ENCODE data around the gene CCDC102A.
A peak's percentile ranks its signal among the peaks of the same experiment; 100 is the strongest.

CCDC102A gene

DNA sequence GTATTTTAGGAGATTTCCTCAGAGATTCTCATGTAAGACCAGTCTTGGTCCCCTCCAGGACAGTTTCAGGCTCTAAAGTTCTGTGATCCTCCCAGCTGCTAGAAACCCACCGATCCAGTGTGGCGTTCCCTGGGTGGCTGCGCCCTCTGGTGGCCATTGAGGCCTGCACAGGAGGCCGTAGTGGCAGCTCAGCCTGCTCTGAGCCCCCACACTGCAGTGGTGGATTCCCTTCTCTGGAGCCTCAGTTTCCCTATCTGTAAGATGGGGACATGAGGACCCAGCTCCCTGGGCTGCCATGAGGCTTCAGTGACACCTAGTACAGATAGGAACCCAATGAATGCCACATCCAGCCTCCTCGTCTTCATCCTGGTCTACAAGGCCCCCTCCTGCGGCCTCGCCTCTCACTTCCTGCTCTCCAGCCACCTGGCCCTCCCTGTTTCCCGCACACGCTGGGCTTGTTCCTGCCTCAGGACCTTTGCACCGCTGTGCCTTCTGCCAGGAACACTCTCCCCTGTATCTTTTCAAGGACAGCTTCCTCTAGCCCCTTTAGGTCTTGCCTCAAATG, 16.5 kb downstream of the CCDC102A start:
- DNase-seq (ENCODE audit: low spot score), result peak; percentile 92

DNA sequence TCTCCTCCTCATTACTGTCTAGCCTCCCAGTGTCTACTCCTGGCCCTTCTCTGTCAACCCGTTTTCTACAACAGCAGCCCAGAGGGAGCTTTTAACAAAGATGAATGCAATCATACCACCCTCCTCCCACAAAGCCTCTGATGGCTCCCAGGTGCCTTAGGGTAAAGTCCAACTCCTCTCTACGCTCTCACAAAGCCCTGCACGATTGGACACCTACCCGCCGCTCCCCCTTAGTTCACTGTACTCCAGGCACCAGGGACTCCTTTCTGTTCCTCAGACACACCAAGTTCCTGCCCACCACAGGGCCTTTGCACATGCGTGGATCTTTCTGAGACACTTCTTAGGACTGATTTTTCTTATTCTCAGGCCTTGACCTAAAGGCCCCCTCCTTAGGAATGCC, 17.4 kb downstream of the CCDC102A start:
- DNase-seq (ENCODE audit: low spot score), result no peak

DNA sequence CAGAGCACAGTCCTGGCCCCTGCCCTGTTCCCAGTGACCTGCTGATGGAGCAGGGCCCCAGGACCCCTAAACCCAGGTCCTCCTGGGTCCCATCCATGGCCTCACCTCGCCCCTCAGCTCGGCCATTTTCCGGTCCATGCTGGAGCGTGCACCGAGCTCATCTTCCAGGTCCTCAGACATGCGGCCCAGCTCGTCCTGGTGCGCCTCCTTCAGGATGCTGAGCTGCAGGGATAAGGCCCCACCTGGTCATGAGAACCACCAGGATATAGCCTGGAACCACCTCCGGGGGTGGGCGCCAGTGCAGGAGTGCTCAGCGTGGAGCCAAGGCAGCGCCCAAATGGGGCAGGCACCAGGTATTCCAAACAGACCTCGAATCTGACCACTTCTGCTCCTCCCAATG, 17.9 kb downstream of the CCDC102A start:
- no peak for DNase-seq (ENCODE audit: low spot score)

DNA sequence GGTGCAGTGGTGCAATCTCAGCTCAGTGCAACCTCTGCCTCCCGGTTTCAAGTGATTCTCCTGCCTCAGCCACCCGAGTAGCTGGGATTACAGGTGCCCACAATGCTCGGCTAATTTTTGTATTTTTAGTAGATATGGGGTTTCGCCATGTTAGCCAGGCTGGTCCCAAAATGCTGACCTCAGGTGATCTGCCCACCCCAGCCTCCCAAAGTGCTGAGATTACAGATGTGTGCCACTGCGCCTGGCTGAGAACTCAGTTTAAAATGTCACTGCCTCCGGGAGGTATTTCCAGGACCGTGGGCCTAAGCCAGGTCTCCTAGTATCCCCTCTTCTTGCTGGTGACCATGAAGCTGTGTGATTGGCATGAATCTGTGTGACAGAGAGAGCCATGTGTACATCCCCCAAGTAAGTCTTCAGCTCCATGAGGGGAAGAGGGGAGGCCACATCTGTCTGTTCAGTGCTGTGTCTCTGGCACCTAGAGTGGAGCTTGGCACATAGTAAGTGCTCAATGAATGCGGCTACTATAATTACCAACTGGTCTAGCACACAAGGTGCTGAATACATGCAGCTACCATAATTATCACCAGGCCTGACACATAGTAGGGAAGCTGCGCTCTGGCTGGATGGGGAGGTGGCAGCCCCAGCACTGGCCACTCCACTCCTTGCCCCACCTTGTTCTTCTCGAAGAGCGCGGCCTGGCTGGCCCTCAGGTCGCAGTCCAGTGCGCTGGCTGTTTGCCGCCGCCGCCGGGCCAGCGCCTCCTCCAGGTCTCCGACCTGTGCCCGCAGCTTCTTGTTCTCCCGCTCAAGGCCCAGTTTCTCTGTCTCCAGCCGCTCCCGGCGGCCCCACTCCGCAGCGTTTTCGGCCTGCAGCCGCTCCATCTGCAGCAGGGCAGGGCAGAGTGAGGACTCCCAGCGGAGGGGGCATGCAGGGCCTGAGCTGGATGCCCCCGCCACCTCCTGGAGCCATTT, 18.7 kb downstream of the CCDC102A start:
- no peak for DNase-seq (ENCODE audit: low spot score)

DNA sequence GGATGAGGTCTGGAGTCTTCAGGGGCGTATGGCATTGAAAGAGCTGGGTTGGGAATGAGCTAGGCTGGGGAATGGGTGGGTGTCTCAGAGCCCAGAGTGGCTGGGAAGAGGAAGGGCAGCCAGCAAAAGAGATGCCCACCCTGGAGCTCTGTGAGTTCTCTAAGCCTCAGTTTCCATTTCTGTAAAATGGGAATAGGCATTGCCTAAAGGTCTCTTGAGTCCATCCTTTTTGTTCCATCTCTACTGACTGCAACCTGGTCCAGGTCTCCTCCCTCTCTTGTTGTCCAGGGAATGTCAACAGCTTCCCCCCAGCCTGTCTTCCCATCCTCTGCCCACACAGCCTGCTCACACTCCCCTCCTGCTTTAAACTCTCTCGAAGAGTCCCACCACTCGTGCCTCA, 19.6 kb downstream of the CCDC102A start:
- DNase-seq (ENCODE audit: low spot score), result no peak

DNA sequence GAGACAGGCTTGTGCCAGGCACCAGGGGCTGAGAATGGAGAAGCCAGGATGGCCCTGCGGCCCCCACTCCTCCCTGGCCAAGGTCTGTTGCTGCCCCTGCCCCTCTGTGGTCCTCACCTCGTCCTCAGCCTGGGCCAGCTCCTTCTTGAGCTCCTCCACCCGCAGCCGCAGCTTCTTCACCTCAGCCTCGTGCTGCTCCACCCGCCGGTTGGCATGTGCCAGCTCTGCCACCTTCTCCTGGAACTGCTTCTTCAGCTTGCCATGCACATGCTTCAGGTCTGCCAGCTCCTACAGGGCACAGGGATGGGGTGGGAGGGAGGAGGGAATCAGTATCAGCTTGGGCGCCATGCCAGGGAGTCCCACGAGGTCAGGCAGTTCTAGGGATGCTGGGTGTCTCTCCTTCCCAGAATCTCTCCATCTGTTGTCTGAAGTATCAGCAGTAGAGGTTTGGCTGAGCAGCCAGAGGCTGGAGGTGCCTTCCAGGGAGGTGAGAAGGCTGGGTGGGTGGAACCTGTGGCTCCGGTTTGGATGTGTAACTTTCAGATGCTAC, 20.1 kb downstream of the CCDC102A start:
- no peak for DNase-seq (ENCODE audit: low spot score)

DNA sequence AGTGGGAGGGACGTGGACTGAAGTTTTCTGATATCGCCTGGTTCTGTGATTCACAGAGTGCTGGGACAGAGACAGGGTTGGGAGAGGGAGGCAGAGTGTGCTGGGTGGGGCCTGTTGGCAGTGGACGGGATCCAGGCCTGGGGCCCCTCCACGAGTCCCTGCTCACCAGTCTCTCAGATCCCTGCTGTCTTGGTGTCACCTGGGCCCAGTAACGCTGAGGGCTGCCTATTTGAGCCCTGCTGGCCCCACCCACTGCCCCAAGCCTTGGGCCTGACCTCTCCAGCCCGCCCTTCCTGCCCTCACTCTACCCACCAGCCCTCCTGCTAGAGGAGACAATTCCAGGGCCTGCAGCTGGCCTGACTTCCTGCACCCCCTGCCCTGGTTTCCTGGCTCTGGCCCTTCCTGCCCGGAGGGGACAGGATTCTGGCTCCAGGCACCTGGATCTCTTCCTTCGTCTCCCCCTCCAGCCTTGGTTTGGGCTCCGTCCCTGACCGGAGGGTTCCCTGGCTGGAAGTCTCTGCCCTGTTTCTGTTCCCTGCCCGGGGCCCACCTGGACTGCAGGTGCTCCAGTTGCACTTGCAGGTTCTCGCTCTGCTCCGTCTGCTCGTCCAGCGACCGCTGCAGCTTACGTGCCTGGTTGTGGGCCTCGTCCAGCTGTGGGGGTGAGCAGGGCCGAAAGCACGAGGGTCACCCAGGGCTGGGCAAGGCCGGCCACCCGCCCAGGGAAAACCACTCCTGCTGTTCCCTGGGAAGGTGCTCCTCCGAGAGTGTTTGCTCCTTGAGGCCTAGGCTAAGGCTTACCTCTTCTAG, 21.4 kb downstream of the CCDC102A start:
- DNase-seq (ENCODE audit: low spot score), result no peak

DNA sequence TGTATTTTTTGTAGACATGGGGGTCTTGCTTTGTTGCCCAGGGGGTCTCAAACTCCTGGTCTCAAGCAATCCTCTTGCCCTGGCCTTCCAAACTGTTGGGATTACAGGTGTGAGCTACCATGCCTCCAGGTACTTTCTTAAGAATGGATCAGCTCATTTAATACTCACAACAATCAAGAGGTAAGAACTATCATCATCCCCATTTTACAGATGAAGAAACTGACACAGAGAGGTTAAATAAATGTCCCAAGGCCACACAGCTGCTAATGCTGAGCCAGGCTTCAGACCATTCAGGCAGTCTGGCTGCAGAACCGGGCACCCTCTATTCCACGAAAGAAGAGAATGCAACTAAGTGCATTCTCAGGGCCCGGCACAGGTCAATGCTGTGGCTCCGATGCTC, 22.0 kb downstream of the CCDC102A start:
- no peak for DNase-seq (ENCODE audit: low spot score)

DNA sequence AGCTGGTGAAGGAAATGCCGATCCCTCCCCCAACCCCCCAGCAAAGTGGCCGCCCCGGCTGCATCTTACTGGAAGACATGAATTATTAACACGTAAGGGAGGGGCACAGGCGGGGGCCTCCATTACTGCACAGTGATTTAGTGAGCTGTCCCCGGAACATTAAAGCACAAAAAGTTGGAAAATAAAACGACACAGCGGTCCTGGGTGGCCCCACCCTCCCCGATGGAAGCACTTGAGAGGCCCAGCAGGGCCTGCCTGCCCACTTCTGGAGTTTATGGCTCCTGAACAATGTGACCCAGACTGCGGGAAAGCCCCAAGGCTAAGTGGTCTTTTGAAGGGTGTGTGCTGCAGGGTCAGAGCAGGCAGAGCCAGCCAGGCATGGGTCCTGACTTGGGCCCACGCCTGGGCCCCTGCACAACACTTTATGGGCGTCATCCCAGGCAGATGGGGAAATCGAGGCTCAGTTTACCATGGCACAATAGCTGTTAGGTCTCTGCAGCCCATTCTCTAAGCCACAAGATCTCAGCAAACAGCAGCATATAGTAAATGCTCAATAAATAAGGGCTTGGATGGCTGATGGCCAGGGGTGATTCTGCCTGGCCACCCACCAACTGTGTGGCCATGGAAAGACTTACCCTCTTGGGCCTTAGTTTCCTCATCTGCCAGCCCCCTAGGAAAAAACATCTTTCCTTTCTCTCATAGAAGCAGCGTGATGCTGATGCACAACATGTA, 22.8 kb downstream of the CCDC102A start:
- no peak for DNase-seq (ENCODE audit: low spot score)

DNA sequence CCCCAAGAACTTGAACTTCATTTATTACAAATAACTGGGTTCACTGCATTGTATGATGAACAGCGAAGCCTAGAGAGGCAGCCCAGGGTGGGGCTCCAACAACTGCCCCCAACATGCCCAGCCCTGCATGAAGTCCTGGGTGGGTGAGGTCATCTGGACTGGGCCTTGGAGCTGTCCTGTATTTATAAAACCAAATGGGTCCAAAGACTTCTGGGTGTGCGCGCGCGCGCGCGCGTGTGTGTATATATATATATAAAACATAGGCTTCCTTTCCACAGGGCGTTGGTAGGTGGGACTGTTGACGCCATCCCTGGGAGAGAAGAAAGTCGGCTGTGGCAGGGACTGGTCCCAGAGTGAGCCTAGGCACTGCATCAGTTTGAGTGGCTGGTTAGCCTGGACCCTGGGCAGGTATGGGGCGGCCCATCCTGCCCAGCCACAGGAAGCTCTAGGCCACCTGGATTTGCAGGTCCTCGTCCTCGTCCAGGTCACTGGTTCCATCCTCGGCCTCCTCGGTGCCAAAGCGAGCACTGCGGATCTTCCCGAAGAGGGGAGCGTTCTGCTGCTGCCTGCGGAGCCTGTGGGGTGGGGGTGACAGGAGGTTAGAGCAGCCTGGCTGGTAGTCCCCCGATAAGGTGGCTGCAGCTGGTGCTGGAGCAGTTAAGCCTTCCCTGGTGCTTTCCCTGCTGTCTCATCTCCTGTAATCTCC, 23.9 kb downstream of the CCDC102A start:
- DNase-seq (ENCODE audit: low spot score), result no peak

DNA sequence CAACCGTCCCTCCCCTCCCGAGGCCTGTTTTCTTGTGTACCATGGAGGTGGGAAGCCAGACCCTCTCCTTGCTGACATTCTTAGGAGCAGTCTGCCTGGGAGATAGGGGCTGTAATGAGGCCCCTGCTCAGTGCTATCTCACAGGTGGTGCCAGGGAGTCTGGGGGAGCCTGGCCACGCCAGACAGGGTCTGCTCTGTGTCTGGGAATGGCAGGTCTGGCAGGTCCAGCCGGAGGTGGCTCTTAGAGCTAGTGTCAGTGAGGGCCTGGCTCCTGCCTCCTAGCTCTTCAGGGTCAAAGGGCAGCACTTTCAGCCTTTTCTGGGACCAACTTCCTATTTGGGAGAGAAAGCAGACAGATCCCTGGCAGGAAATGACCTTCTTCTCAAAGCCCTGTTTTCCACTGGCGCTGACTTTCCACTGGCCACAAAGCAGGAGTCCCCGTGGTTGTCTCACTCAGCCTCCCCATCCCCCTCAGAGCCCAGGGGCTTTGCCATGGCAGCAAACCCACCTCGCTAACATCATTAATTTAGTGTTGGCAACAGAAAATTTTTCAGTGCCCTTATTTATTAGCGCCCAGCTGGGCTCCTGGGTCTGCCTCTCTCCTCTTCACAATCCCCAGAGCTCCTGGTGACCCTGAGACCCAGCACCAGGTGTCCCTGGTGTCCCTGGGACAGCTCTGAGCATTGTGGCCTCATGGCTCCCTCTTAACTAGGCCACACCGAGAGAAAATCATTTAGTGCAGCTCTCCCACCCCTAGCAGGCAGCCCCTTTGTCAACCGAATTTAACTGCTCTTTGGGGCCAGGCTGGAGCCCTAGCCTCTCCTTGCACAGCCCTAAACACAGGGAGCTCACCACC, 26.1 kb downstream of the CCDC102A start:
- no peak for DNase-seq (ENCODE audit: low spot score)

DNA sequence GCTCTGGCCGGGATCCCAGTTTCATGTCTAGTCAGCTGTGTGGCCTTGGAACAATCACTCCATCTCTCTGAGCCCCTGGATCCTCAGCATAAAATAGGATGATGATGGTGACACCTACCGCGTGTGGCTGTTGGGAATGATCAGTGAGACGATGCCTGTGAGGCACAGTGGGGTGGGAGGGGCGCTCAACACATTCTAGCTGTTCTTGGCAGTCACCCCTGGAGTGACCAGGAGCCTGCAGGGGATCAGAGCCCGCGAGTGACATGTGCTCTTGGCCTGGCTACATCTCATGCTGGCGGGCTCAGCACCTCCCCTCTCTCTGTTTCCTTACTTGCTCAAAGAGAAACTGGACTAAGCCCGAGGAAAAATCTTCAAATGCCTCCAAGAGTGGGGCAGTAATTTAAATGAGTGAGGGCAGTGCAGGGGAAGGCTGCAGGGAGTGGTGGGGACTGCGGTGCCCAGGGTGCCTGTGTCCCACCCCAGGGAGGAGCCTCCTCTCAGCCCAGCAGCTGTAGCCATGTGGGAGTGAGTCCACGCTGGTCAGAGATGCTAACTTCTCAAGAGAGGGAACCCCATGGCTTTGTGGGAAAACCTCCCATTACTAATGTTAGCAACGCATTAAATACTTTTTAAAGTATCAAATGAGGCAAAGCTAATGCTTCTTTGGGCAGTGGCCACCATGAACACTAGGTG, 27.0 kb downstream of the CCDC102A start:
- no peak for DNase-seq (ENCODE audit: low spot score)

DNA sequence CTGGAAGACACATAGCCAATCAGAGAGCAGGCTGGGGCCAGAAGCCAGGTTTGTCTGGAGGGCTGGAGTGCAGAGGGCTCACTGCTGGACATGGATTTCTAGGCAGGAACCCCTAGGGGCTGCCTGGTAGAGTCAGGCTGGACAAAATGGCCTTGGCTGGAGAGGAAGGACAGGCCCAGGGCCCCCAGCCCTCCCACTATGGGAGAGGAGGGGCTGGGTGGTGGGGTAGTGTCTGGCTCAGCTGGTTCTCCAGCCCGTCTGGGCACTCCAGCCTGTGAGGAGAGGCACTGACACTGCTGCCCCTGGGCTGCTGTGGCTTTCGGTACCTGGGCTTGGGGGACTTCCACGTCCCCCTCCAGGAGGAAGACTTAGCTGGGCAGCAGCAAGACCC, 28.3 kb downstream of the CCDC102A start:
- no peak for DNase-seq (ENCODE audit: low spot score)

DNA sequence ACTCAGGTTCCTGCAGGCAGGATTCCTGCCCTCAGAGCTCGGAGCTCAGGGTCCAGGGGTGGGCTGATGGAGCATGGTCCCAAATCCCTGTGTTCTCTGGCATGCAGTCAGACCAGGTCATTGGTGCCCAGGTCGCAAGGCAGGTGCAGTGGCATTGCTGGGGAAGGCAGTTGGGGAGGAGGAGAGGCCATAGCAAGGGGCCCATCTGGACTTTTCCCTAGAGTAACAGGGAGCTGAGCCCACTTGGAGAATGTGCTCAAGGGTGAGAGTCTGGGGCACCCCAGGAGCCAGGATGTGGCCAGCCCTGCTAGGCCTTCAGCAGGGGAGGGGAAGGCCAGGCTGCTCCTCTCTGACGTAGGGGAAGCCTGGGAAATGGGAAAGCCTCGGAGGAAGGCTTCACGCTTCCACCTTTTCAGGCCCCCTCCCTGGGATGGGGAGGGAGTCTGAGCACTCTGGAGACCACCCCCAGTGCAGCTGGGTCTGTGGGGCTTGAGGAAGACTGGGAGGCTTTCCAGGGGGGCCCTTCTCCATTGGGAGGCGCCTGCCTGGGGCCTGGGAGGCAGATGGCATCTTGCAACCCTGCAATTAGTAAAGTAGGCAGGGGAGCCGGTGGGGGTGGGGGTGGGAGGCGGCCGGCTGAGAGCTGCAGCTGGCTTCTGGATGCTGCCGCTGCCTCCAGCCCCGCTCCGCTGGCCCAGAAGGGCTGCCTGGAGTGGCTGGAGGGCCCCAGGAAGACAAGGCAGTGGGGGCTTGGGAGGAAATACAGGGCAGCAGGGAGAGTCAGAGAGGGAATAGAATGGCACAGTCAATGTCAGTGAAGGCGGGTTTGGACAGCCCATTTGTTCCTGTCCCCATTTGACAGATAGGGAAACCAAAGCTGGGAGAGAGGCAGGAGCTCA, 29.0 kb downstream of the CCDC102A start:
- DNase-seq (ENCODE audit: low spot score), result no peak

DNA sequence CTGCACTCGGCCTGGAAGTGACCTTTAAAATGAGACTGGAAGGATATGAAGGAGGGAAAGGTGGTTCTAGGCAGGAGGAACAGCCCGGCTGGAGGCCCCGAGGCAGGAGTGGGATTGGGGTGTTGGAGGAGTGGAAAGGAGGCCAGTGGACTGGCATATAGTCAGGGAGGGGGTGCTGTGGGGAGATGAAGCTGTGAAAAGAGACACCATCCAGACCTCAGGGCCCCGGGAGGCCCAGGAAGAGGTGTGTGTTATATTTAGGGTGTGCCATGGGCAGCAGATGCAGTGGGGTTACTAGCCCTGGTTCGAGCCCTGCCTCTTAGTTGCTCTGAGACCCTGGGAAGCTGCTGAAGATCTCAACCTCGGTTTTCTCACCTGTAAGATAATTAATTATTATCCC, 31.2 kb downstream of the CCDC102A start:
- no peak for DNase-seq (ENCODE audit: low spot score)

DNA sequence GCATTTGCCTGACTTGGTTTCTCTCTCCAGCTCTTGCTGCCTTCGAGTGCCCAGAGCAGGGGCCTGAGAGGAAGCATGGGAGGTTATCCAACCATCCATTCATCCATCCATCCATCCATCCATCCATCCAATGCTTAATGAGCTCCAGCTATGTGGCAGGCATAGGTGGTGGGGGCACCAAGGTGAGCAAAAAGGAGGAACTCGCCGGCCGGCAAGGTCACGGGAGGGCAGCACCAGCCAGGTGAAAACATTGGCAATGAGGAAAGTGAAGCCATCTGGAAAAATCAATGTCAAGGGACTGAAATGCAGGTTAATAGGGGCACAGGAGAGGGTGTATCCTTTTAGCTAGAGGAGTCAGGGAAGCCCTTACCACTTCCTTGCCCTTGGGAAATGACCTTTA, 31.9 kb downstream of the CCDC102A start:
- DNase-seq (ENCODE audit: low spot score), result no peak

DNA sequence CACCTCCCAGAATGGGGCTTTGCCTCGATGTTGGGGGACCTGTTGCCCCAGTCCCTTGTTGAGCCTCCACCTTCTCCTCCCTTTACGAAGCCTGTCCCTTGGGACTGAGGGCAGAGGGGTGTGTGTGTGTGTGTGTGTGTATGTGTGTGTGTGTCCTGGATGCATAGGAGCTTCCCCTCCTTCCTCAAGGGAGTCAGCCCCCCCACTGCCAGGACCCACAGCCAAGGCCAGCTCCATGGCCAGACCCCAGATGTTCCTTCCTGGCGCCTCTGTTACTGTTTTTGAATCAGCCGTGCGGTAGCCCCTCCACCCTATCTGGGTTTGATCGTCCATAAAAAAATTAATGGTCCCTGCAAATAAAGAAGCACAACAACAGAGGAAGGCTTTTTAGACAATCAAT, 32.4 kb downstream of the CCDC102A start:
- no peak for DNase-seq (ENCODE audit: low spot score)

DNA sequence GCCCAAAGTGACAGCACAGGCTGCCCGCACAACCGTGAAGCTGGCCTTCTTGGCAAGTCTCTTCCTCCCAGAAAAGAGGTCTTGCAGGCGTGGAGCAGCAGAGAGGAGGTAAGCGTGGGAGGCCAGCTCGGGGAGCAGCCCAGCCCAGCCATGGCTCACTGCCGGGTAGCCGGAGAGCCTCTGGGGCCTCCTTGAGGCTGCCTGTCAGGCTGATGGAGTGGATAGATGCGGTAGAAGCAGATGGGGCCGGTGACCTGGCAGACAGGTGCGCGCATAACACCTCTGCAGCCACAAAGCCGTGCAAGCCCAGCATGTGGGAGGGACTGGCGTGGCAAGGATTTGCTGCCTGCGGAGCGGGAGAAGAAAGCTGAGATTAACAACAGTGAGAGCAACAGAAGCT, 33.0 kb downstream of the CCDC102A start:
- DNase-seq (ENCODE audit: low spot score), result no peak

Data from AG20443 (cell line).